H1 (cell line): ENCODE data around the gene C16orf54. TPM values are rescaled to one million over a fixed set of nuclear protein-coding genes. Genes with fewer than 3 reads are reported as not detected.
A peak's percentile ranks its signal among the peaks of the same experiment; 100 is the strongest.
"Not testable (repeated sequence)": the region's sequence is repeated elsewhere in the genome, so short reads cannot be mapped to it uniquely, and the experiment has no call there.

Source experiments
- CTCF ChIA-PET: fragments of 300-600 bp; sonication (Branson Sonifier 250); formaldehyde crosslinking; loops from one replicate; lab custom pipeline; 2021; ENCODE audit not compliant: partially characterized antibody; lab: Charles Lee
- POLR2A ChIA-PET: fragments of 300-600 bp; sonication (Branson Sonifier 250); formaldehyde crosslinking; loops from one replicate; lab custom pipeline; 2021; ENCODE audit warnings: inconsistent platforms; ENCODE audit not compliant: partially characterized antibody; lab: Charles Lee
- DNase-seq, 2 experiments: peaks; one replicate each; pipeline versions ENCODE4 v3.0.0 to v3.0.0-alpha.2; 2010 to 2022; ENCODE audit warnings: low spot score in 2 of 2, low read depth in 1 of 2, mixed read lengths in 1 of 2
- FAIRE-seq: peaks from 2 replicates; lab custom pipeline; 2011; peaks lifted over from hg19 to GRCh38; lab: Jason Lieb, UNC
- H2AFZ ChIP-seq: 2 replicates; pipeline ENCODE4 v1.8.1; 2012; ENCODE audit warnings: low read length, inconsistent platforms
- H2AK5ac ChIP-seq: 2 replicates; pipeline ENCODE4 v1.6.1; 2013; ENCODE audit warnings: low read depth, low read length
- H2BK120ac ChIP-seq: replicated peaks from 2 replicates; pipeline ENCODE3; 2013; ENCODE audit warnings: low read depth, low read length, inconsistent platforms
- H2BK12ac ChIP-seq: 2 replicates; pipeline ENCODE4 v1.6.1; 2013; ENCODE audit warnings: low read depth, low read length
- H2BK15ac ChIP-seq: 2 replicates; pipeline ENCODE4 v1.6.1; 2013; ENCODE audit warnings: low read length
- H2BK20ac ChIP-seq: 2 replicates; pipeline ENCODE4 v1.6.1; 2013; ENCODE audit warnings: low read length
- H2BK5ac ChIP-seq: 2 replicates; pipeline ENCODE4 v1.6.1; 2013; ENCODE audit warnings: low read depth, low read length
- H3K14ac ChIP-seq: 2 replicates; pipeline ENCODE4 v1.6.1; 2013; ENCODE audit warnings: inconsistent platforms; ENCODE audit not compliant: insufficient read length
- H3K18ac ChIP-seq: 2 replicates; pipeline ENCODE4 v1.6.1; 2013; ENCODE audit warnings: low read length; ENCODE audit errors: extremely low read depth
- H3K23ac ChIP-seq: 2 replicates; pipeline ENCODE4 v1.6.1; 2013; ENCODE audit warnings: inconsistent platforms; ENCODE audit not compliant: insufficient read length
- H3K23me2 ChIP-seq: 2 replicates; pipeline ENCODE4 v1.6.1; 2013; ENCODE audit warnings: low read depth, low read length
- H3K27ac ChIP-seq: 2 replicates; pipeline ENCODE4 v1.6.1; 2011; ENCODE audit warnings: low read depth, low read length, inconsistent platforms
- H3K27me3 ChIP-seq, 4 experiments: replicated peaks in 1 of 4; 1 replicate in 1 of 4; 2 replicates in 3 of 4; pipeline versions ENCODE4 v1.6.1 to v1.8.1; 2011 to 2013; ENCODE audit warnings: low read length in 3 of 4, mild to moderate bottlenecking in 3 of 4, inconsistent platforms in 2 of 4, mixed read lengths in 2 of 4, moderate library complexity in 1 of 4; ENCODE audit not compliant: control insufficient read depth in 3 of 4, insufficient read depth in 3 of 4; ENCODE audit errors: extremely low read depth in 1 of 4
- H3K36me3 ChIP-seq, 4 experiments: 2 replicates each; pipeline versions ENCODE4 v1.6.1 to v1.8.1; 2011 to 2013; ENCODE audit warnings: mild to moderate bottlenecking in 4 of 4, low read length in 3 of 4, moderate library complexity in 2 of 4, control low read depth in 1 of 4, inconsistent platforms in 1 of 4; ENCODE audit not compliant: insufficient read depth in 4 of 4, control insufficient read depth in 2 of 4
- H3K4ac ChIP-seq: replicated peaks from 2 replicates; pipeline ENCODE3; 2013; ENCODE audit warnings: low read length, low read depth, mixed read lengths, inconsistent platforms; ENCODE audit not compliant: insufficient read length
- H3K4me1 ChIP-seq, 4 experiments: replicated peaks in 1 of 4; 1 replicate in 1 of 4; 2 replicates in 3 of 4; pipeline versions ENCODE4 v1.6.1 to v1.8.1; 2011 to 2013; ENCODE audit warnings: low read length in 3 of 4, inconsistent platforms in 2 of 4, mixed read lengths in 1 of 4; ENCODE audit not compliant: insufficient read depth in 4 of 4, control insufficient read depth in 3 of 4
- H3K4me2 ChIP-seq, 2 experiments: 2 replicates each; pipeline versions ENCODE4 v1.6.1 to v1.8.1; 2011 to 2013; ENCODE audit warnings: low read depth in 2 of 2, low read length in 2 of 2, control low read depth in 1 of 2, inconsistent platforms in 1 of 2, mild to moderate bottlenecking in 1 of 2; ENCODE audit not compliant: insufficient read depth in 1 of 2
- H3K4me3 ChIP-seq, 4 experiments: fragments of 200-600, 300-600 bp in 1 of 4; sonication (generic), shearing (Covaris generic), sonication (Bioruptor Twin) in 1 of 4; 2 replicates each; pipeline versions ENCODE4 v1.5.1 to v1.8.1; 2011 to 2016; ENCODE audit warnings: low read length in 4 of 4, low read depth in 3 of 4, control low read depth in 2 of 4, inconsistent platforms in 2 of 4, mild to moderate bottlenecking in 2 of 4, mixed read lengths in 1 of 4, moderate library complexity in 1 of 4; ENCODE audit not compliant: insufficient read depth in 2 of 4; ENCODE audit errors: extremely low read depth in 1 of 4
- H3K56ac ChIP-seq: replicated peaks from 2 replicates; pipeline ENCODE3; 2013; ENCODE audit warnings: low read depth, mild to moderate bottlenecking, mixed read lengths, low read length, inconsistent platforms; ENCODE audit not compliant: insufficient read length
- H3K79me1 ChIP-seq: 2 replicates; pipeline ENCODE4 v1.6.1; 2013; ENCODE audit warnings: low read depth, low read length, control low read depth
- H3K79me2 ChIP-seq, 2 experiments: 2 replicates each; pipeline versions ENCODE4 v1.6.1 to v1.8.1; 2012 to 2013; ENCODE audit warnings: low read length in 2 of 2, mild to moderate bottlenecking in 2 of 2, inconsistent platforms in 1 of 2; ENCODE audit not compliant: insufficient read depth in 2 of 2, control insufficient read depth in 1 of 2
- H3K9ac ChIP-seq, 4 experiments: replicated peaks in 1 of 4; 1 replicate in 1 of 4; 2 replicates in 3 of 4; pipeline versions ENCODE4 v1.6.1 to v1.8.1; 2011 to 2013; ENCODE audit warnings: low read depth in 3 of 4, low read length in 3 of 4, control low read depth in 2 of 4, mild to moderate bottlenecking in 2 of 4, moderate library complexity in 2 of 4, inconsistent platforms in 1 of 4; ENCODE audit errors: extremely low read depth in 1 of 4
- H3K9me3 ChIP-seq, 2 experiments: 2 replicates each; pipeline versions ENCODE4 v1.6.1 to v1.8.1; 2012 to 2013; ENCODE audit warnings: mild to moderate bottlenecking in 2 of 2, moderate library complexity in 2 of 2, control low read depth in 1 of 2, inconsistent platforms in 1 of 2, low read depth in 1 of 2, low read length in 1 of 2, mixed read lengths in 1 of 2; ENCODE audit not compliant: insufficient read depth in 2 of 2
- H4K20me1 ChIP-seq, 2 experiments: replicated peaks in 1 of 2; 2 replicates each; pipeline versions ENCODE3 to v1.8.1; 2011 to 2013; ENCODE audit warnings: inconsistent platforms in 2 of 2, low read length in 2 of 2, mild to moderate bottlenecking in 1 of 2; ENCODE audit not compliant: insufficient read depth in 2 of 2, control insufficient read depth in 1 of 2
- H4K5ac ChIP-seq: 2 replicates; pipeline ENCODE4 v1.6.1; 2013; ENCODE audit warnings: low read length, low read depth, mixed read lengths, inconsistent platforms; ENCODE audit not compliant: insufficient read length
- H4K8ac ChIP-seq: 2 replicates; pipeline ENCODE4 v1.8.0; 2013; ENCODE audit warnings: mild to moderate bottlenecking, moderate library complexity, low read length, inconsistent platforms; ENCODE audit not compliant: insufficient read depth; ENCODE audit errors: extremely low read depth
- H4K91ac ChIP-seq: replicated peaks from 2 replicates; pipeline ENCODE3; 2013; ENCODE audit warnings: low read length, mixed read lengths, inconsistent platforms; ENCODE audit not compliant: insufficient read length
- WGBS, 2 experiments: shearing (Covaris generic) in 1 of 2; methylation state at CpG; one replicate each; pipeline versions ENCODE4 v1.1.6 to v1.1.7; 2013 to 2015; ENCODE audit warnings: low lambda C conversion rate in 2 of 2, mixed read lengths in 2 of 2, inconsistent platforms in 1 of 2, low coverage in 1 of 2, missing lambda C conversion rate in 1 of 2; ENCODE audit not compliant: insufficient replicate concordance in 2 of 2, insufficient coverage in 1 of 2, insufficient read length in 1 of 2; ENCODE audit errors: extremely low coverage in 1 of 2, missing lambda C conversion rate in 1 of 2; 5-methylcytosine and 5-hydroxymethylcytosine counted together
- polyA plus RNA-seq, 7 experiments: library from polyadenylated mRNA; depleted of rRNA in 3 of 7; stranded (reverse) in 5 of 7; unstranded in 2 of 7; fragments of >200 nt in 5 of 7; fragments of 200-250 nt in 2 of 7; gene quantifications; 1 replicate in 5 of 7; 2 replicates in 1 of 7; 4 replicates in 1 of 7; pipeline versions ENCODE4 v1.2.1 to v1.2.3, GENCODE V29; 2011 to 2013; ENCODE audit warnings: missing spikeins in 2 of 7, mixed read lengths in 2 of 7
- total RNA-seq: library from RNA; stranded (reverse); fragmentation: NEBNext Ultra II Directional; extraction: Animal tissue kit (Norgen Biotek cat#: 25700); gene quantifications from 2 replicates; pipeline ENCODE4 v1.2.1, GENCODE V29; 2021

Gene C16orf54
- total and polyA plus RNA-seq, 2 of the 8 experiments (the other 6 are each of a cell fraction or from before 2014, with no cell fraction given): not detected

DNA sequence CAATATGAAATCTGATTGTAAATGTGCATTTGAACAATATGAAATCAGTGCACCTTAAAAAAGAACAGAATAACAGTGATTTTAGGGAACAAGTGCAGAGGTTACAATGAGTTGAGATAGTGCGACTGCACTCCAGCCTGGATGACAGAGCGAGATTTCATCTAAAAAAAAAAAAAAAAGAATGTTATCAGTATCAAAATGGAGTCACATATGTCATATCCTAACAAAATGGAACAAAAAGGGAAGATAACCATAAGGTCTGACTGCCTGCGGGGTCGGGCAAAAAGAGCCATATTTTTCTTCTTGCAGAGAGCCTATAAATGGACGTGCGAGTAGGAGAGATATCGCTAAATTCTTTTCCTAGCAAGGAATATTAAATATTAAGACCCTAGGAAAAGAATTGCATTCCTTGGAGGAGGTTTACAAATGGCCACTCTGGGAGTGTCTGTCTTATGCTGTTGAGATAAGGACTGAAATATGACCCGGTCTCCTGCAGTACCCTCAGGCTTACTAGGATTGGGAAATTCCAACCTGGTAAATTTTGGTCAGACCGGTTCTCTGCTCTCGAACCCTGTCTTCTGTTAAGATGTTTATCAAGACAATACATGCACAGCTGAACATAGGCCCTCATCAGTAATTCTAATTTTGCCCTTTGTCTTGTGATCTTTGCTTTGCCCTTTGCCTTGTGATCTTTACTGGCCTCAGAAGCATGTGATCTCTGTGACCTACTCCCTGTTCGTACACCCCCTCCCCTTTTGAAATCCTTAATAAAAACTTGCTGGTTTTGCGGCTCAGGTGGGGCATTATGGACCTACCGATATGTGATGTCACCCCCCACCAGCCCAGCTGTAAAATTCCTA, 37.5 kb upstream of the C16orf54 start:
- H3K79me1 ChIP-seq, H3K23ac ChIP-seq, H2BK15ac ChIP-seq, FAIRE-seq, H2BK120ac ChIP-seq, H4K91ac ChIP-seq, H3K56ac ChIP-seq, H4K8ac ChIP-seq, H2BK12ac ChIP-seq, H3K9me3 ChIP-seq, H2BK5ac ChIP-seq, H2BK20ac ChIP-seq, H3K79me2 ChIP-seq, H3K27me3 ChIP-seq, H3K4me1 ChIP-seq, H3K14ac ChIP-seq, H3K4me3 ChIP-seq, DNase-seq, H3K23me2 ChIP-seq, H3K27ac ChIP-seq, H4K20me1 ChIP-seq, H4K5ac ChIP-seq, H3K18ac ChIP-seq, H3K36me3 ChIP-seq, H3K4ac ChIP-seq, H2AK5ac ChIP-seq, H3K9ac ChIP-seq: not testable (repeated sequence)
- WGBS, 2 experiments: 90% methylated on average over 13 of the region's 13 CpGs; no CpG with 5 or more reads in 1 of the 2 experiments
- Histone ChIP-seq H2AFZ (peak overlapping the region; percentile 60; the same call in 1 of the 2 replicates), H3K4me2 (peak overlapping the region in 1 of 2 experiments; percentile 11; a peak in 1 of 4 replicates)
- ChIA-PET POLR2A (interaction anchor here (1.3 to 2.5 kb wide), 4 partner anchors 9 to 47 kb away, joined by 4 to 9 read pairs (median 5); partner anchors contain the start of gene C16orf54), CTCF (interaction anchor here (2.0 to 4.3 kb wide), 3 partner anchors 9 to 96 kb away, joined by 5 to 29 read pairs (median 15); no protein-coding TSS in a partner anchor)
